T-helper 1 cell treated with Interleukin-12 subunit alpha and Interleukin-12 subunit beta and Interleukin-4 antibody, amounts not matched to agents 30 μg/mL and 1 μg/mL, for 36 hours (primary cell): ENCODE data around the gene CASZ1.

Experiments used
- H3K27ac Mint-ChIP-seq: one replicate; pipeline ENCODE4 v1.8.0; 2021; ENCODE audit warnings: mild to moderate bottlenecking, mixed read lengths
- H3K27me3 Mint-ChIP-seq: one replicate; pipeline ENCODE4 v1.8.0; 2021; ENCODE audit warnings: low read depth, mixed read lengths
- H3K36me3 Mint-ChIP-seq: one replicate; pipeline ENCODE4 v1.8.0; 2021; ENCODE audit warnings: low read depth, mixed read lengths
- H3K4me1 Mint-ChIP-seq: one replicate; pipeline ENCODE4 v1.8.0; 2021; ENCODE audit warnings: low read depth, mixed read lengths
- H3K4me3 Mint-ChIP-seq: one replicate; pipeline ENCODE4 v1.8.0; 2021; ENCODE audit warnings: mild to moderate bottlenecking, moderate library complexity, mixed read lengths
- H3K9me3 Mint-ChIP-seq: one replicate; pipeline ENCODE4 v1.8.0; 2021; ENCODE audit warnings: mixed read lengths

The CASZ1 gene

DNA sequence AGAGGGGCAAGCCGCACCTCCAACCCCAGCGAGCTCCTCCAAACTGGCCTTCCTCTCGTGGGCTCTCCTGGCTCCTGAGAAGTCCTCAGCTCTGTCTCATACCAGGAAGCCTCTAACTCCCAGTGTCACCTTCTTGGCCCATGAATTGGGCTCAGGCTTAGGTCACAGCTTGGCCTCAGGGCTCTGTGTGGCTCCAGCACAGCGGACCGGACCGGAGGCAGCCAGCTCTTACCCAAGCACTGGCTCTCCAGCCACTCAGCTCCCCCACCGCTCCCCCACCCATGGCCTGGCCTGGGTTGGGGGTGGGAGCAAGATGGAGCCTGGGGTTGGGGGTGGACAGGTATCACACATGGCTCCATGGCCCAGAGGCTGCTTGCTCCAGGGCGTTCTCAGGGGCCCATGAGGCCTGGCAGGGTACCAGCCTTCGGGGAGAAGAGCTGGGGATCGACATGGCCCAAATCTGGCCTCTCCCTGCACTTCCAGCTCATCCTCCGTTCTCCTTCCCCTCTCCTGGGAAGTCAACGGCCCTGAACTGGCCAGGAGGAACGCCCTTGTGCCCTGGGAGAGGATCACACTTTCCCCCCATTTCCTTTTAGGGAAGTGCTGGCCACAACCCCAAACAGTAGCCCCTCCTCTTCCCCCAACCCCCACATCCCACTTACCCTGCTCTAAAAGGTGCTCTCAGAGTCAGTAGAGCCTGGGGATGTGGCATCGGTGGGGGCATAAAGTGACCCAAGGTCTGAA, 97.5 kb downstream of the CASZ1 start:
- peaks cover 1% of the 10 kb centered on the region for H3K4me1 Mint-ChIP-seq
- H3K27ac Mint-ChIP-seq: no peak overlapping the region
- no peaks in the 10 kb centered on the region for H3K9me3 Mint-ChIP-seq
- H3K27me3 Mint-ChIP-seq: peaks cover 29% of the 10 kb centered on the region
- no peak overlapping the region for H3K4me3 Mint-ChIP-seq
- no peaks in the 10 kb centered on the region for H3K36me3 Mint-ChIP-seq

DNA sequence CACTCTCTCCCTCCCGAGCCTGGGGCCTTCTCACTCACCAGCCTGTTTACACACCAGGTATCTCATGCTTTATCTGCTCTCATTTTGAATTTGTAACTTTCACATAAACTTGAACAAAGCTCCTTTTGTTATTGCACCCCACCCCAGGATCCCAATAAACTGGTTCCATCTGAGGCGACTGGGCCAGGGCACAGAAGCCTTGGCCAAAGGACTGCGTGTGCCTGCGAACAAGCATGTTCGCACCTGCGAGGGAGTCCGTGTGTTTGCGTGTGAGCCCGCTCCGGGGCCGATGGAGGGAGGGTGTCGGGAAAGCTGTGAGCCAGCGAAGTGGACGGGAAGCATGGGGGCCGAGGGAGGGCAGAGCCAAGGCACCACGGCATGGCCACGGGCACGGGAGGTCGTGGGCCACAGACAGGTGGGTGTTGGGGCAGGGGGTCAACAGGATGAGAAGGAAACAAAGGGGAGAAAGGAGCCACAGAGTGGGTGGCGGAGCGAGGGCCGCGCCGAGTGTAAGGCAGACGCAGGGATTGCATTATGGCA, 98.8 kb downstream of the CASZ1 start:
- H3K4me3 Mint-ChIP-seq: no peak overlapping the region
- H3K9me3 Mint-ChIP-seq: no peaks in the 10 kb centered on the region
- no peak overlapping the region for H3K27ac Mint-ChIP-seq
- peaks cover 26% of the 10 kb centered on the region for H3K27me3 Mint-ChIP-seq
- H3K36me3 Mint-ChIP-seq: no peaks in the 10 kb centered on the region
- H3K4me1 Mint-ChIP-seq: peaks cover 7% of the 10 kb centered on the region

DNA sequence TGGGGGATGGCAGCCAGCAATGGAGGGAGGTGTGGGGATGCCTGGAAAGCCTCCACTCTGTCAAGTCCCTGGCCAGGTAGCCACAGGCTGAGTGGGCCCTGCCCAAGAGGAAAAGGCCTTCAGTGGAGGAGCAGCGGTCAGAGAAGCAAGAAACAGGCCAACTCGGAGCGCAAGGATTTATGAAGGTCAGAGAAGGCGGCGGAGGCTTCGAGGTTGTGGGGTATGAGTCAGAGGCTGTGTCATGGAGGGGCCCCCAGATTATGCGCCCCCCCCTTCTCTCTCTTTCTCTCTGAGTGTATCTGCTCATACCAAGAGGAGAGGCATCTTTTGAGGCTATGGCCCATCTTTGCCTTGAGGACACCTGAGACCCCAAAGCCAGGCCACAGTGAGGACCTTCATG, 99.5 kb downstream of the CASZ1 start:
- H3K4me3 Mint-ChIP-seq: no peak overlapping the region

DNA sequence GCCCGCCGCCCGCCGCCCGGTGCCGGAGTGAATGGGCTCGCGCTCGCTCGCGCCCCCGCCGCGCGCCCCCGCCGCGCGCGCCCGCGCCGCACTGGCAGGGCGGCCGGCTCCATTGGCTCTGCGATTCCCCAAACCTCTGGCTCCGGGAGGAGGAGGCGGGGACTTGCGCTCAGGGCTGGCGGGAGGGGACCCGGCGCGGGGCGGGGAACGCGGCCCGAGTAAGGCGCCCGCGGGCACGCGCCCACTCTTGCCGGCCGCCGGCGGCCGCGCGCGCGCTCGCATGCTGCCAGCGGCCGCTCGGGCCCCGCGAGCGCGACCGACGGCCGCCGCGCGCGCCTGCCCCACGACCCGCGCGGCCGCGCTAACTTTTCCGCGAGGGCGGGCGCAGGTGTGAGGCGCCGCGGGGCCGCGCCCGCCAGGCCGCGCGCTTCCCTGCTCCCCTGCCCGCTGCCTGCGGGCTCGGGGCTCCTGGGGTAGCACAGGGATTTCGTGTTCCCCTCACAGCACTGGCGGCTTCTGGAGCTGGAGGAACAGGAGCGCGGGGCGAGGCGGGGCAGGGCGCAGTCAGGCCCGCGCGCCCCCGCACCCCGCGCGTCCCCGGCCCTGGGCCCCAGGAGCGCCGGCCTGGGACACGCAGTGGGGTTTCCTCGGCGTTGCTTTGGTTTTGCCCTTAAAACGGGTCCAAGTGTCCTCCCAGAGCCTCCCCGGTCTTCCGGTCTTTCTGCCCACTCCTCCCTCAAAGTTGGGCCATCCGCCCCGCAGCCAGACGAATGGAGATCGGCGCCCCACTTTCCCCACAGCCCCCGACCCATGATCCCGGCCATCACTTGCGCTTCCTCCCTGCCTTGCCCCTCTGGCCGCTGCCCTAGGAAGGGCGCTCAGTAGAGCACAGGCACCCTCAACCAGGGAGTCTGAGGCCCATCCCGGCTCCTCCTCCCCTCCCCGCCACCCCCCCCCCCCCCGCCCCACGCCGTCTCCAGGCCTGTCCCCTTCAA, 101.5 kb downstream of the CASZ1 start:
- peaks cover 21% of the 10 kb centered on the region for H3K27me3 Mint-ChIP-seq
- peak overlapping the region; percentile 67 for H3K27ac Mint-ChIP-seq
- peaks cover 12% of the 10 kb centered on the region for H3K4me1 Mint-ChIP-seq
- peak overlapping the region; percentile 82 for H3K4me3 Mint-ChIP-seq
- no peaks in the 10 kb centered on the region for H3K36me3 Mint-ChIP-seq
- H3K9me3 Mint-ChIP-seq: no peaks in the 10 kb centered on the region

More for the DNA sequence above, 99.5 kb downstream of the CASZ1 start:
- peaks cover 26% of the 10 kb centered on the region for H3K27me3 Mint-ChIP-seq
- H3K36me3 Mint-ChIP-seq: no peaks in the 10 kb centered on the region
- peaks cover 12% of the 10 kb centered on the region for H3K4me1 Mint-ChIP-seq
- no peak overlapping the region for H3K27ac Mint-ChIP-seq
- no peaks in the 10 kb centered on the region for H3K9me3 Mint-ChIP-seq

DNA sequence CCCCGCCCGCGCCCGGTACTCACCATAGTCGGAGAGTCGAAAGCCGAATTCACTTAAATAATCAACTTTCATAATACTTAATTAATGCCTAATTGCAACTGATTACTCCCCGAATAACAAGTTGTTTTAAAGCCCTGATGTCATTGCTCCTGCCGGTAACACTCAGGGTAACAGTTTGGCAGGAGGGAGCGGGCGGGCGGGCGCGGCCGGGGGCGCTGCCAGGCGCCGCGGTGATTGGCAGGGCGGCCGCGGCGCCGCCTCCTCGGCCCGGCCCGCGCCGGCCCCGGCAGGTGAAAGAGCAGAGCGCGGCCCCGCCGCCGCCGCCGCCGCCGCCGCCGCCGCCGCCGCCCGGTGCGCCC, 102.2 kb downstream of the CASZ1 start:
- H3K36me3 Mint-ChIP-seq: no peaks in the 10 kb centered on the region
- H3K27ac Mint-ChIP-seq: no peak overlapping the region
- no peaks in the 10 kb centered on the region for H3K9me3 Mint-ChIP-seq
- peak overlapping the region; percentile 78 for H3K4me3 Mint-ChIP-seq
- peaks cover 12% of the 10 kb centered on the region for H3K4me1 Mint-ChIP-seq
- peaks cover 17% of the 10 kb centered on the region for H3K27me3 Mint-ChIP-seq

DNA sequence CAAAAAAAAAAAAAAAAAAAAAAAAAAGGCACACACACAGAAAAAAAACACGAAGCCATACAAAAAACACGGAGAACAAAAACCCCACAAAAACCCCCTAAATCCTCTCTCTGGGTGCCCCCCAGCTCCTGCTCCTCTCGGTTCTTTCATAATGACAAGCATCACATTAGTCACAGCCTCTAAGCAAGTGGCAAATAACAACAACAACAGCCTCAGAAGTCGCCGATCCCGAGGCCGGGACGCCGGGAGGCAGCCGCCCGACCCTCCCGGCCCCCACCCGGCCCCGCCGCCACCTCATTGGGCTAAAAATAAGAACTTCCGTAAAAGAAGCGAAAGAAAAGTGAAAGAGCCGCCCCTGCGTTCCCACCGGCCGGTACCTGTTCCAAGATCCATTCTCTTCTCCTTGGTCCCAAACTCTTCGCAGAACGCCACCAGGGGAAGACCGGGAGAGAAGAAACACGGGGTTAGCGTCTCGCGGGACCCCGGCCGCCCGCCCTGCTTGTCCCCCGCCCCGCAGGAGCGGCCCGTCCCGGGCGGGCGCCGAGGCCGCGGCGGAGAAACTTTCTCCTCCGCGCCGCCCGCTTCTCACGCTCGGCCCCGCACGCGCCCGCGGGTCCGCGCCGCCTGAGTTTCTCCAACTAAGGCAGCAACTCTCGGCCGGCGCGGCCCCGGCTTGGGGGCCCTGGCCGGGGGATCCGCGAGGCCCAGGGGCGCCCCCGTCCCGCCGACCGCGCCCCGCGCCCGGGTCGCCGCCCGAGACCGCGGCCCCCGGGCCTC, 102.8 kb downstream of the CASZ1 start:
- Mint-ChIP-seq H3K4me1 (peaks cover 12% of the 10 kb centered on the region), H3K4me3 (peak overlapping the region; percentile 85), H3K27me3 (peaks cover 17% of the 10 kb centered on the region), H3K36me3 (no peaks in the 10 kb centered on the region), H3K9me3 (no peaks in the 10 kb centered on the region), H3K27ac (peak overlapping the region; percentile 66)

DNA sequence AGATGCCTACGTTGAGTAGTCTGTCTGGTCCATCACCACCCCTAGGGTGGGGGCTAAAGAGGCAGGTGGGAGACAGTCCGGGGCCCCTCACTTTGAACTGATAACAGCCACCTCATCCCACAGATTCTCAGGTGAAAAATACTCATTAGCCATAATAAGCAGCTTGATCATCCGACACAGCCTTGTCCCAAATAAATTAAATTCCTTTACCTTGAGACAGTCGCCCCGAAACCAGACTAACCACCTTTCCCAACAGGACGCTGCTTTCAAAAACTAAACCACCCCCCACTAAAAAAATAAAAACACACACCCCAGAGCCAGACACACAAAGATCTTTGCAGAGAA, 103.3 kb downstream of the CASZ1 start:
- H3K36me3 Mint-ChIP-seq: no peaks in the 10 kb centered on the region
- H3K4me3 Mint-ChIP-seq: peak overlapping the region; percentile 85
- peaks cover 17% of the 10 kb centered on the region for H3K27me3 Mint-ChIP-seq
- no peaks in the 10 kb centered on the region for H3K9me3 Mint-ChIP-seq
- peak overlapping the region; percentile 66 for H3K27ac Mint-ChIP-seq
- peaks cover 12% of the 10 kb centered on the region for H3K4me1 Mint-ChIP-seq

DNA sequence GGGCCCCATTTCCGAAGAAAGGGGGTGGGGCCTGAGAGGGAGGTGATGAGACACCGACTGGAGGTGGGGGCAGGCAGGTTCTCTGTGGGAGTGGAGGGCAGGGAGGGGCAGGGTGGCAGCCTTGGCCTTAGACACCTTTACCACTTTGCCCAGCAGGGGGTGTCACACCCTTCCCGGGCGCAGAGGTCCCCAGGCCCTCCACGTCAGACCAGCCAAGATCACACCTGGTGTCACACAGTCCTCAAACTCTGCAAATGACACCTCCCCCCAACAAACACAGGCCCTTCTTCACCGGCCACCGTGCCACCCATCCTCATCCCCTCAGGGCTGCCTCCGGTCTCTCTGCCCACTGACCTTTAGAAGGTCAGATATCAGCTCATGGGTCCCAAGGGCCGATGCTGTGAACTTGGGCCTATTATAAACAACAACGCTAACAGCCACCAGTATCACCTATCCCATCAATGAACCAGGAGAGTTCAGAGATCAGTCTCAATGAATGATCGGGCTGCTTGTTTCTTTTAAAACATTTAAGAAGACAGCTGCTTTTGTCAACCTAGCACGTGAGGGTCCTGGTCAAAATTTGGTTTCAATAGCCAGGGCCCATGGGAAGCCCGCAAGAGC, 103.9 kb downstream of the CASZ1 start:
- peaks cover 17% of the 10 kb centered on the region for H3K27me3 Mint-ChIP-seq
- H3K36me3 Mint-ChIP-seq: no peaks in the 10 kb centered on the region
- no peak overlapping the region for H3K27ac Mint-ChIP-seq
- no peaks in the 10 kb centered on the region for H3K9me3 Mint-ChIP-seq
- peak overlapping the region; percentile 85 for H3K4me3 Mint-ChIP-seq
- H3K4me1 Mint-ChIP-seq: peaks cover 12% of the 10 kb centered on the region

DNA sequence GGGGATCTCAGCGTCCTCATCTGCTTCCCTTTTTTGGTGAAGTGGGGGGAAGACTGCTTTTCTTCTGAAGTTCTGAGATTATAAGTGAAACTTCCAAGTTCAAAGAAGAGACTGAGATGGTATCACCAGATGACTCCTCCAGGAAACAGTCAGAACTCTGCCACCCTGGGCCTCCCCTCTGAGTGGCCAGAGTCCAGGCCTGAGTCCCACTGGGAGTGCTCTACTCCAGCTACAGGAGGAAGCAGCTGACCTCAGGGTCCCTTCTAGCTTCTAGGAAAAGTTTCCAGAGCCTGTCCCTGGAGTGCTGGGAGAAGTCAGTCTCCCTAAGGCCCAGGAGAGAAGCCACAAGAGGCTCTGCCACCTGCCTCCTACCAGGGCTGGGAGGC, 104.7 kb downstream of the CASZ1 start:
- Mint-ChIP-seq H3K4me3 (no peak overlapping the region), H3K9me3 (no peaks in the 10 kb centered on the region), H3K36me3 (no peaks in the 10 kb centered on the region), H3K4me1 (peaks cover 12% of the 10 kb centered on the region), H3K27ac (no peak overlapping the region), H3K27me3 (peaks cover 15% of the 10 kb centered on the region)

DNA sequence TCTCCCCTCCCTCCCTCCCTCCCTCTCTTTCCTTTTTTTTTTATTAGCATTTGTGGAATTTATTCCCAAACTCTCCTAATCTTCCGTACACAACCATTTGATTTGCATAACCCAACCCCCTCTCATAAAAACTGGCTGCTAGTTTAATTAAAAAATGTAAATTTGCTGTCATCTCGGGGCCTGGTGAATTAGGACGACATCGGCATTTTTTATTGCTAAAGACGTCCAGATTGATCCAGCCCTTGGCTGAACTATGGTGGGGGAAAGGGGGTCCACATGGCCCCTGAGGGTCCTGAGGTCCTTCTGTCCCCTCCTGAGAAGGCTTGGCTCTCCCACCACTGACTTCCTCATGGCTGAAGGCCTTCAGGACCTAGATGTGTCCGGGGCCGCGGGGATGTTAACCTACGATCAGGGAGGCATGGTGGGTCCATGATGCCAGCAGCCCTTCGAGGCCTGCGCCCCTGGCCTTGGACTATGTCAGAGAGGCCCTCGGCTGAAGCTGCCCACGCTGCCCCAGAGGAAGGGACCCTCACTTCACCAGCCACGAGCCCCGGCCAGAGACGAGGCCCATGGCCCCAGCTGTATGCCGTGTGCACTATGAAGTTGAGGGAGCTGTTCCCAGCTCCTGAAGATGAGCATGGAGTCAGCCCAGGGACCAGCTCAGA, 105.2 kb downstream of the CASZ1 start:
- no peaks in the 10 kb centered on the region for H3K36me3 Mint-ChIP-seq
- no peak overlapping the region for H3K27ac Mint-ChIP-seq
- H3K9me3 Mint-ChIP-seq: no peaks in the 10 kb centered on the region
- H3K4me3 Mint-ChIP-seq: no peak overlapping the region
- peaks cover 12% of the 10 kb centered on the region for H3K4me1 Mint-ChIP-seq
- peaks cover 10% of the 10 kb centered on the region for H3K27me3 Mint-ChIP-seq

DNA sequence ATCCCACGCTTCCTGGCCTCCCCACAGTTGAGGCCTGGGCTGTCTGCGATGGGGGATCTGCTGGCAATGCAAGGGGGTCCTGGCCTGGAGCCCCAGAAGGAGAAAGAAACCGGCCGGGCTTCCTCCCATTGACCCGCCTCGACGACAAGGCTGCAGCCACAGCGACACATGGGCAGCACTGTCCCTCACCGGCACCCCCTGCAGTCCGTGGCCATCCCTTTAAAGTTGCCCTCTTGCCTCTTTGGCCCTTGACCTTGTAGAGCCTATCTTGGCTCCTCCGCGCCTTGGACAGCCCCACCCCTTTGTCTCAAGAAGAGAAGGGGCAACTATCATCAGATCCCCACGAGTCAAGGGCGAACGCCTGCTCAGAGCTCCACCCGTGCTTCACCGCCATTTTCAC, 106.0 kb downstream of the CASZ1 start:
- Mint-ChIP-seq H3K36me3 (no peaks in the 10 kb centered on the region), H3K27ac (no peak overlapping the region), H3K4me1 (peaks cover 12% of the 10 kb centered on the region), H3K4me3 (no peak overlapping the region), H3K9me3 (no peaks in the 10 kb centered on the region), H3K27me3 (peaks cover 4% of the 10 kb centered on the region)

GRCh38 chr1:10688409-10688786, 108.0 kb downstream of the CASZ1 start:
- no peaks in the 10 kb centered on the region for H3K36me3 Mint-ChIP-seq
- H3K4me3 Mint-ChIP-seq: no peak overlapping the region
- H3K9me3 Mint-ChIP-seq: no peaks in the 10 kb centered on the region
- peaks cover 10% of the 10 kb centered on the region for H3K4me1 Mint-ChIP-seq
- H3K27ac Mint-ChIP-seq: no peak overlapping the region
- no peaks in the 10 kb centered on the region for H3K27me3 Mint-ChIP-seq

- Mint-ChIP-seq H3K27ac (no peak overlapping the region), H3K4me3 (no peak overlapping the region), H3K4me1 (peaks cover 6% of the 10 kb centered on the region), H3K36me3 (no peaks in the 10 kb centered on the region), H3K9me3 (no peaks in the 10 kb centered on the region), H3K27me3 (no peaks in the 10 kb centered on the region)
Observed at GRCh38 chr1:10687782-10688408, 108.6 kb downstream of the CASZ1 start.
